Psoas muscle (tissue), 8 donors: ENCODE data around the gene TMEM176A. TPM values are rescaled to one million over a fixed set of nuclear protein-coding genes. Genes with fewer than 3 reads are reported as not detected.

Experiments
- ATAC-seq, 4 donors: fragments of 200-7000 bp; cut with Tn5 transposase; one replicate each; pipeline ENCODE4 v1.9.1; 2020; ENCODE audit warnings: moderate library complexity in 3 of 4, mild to moderate bottlenecking in 2 of 4
- DNase-seq, 2 donors: peaks; one replicate each; pipeline ENCODE4 v3.0.0-alpha.2; 2020
- H3K27ac ChIP-seq: fragments of 200-600 bp; one replicate; pipeline ENCODE4 v1.8.0; 2022
- H3K27me3 ChIP-seq, 3 donors: fragments of 200-600 bp in 1 of 3; one replicate each; pipeline versions ENCODE4 v1.6.1 to v1.8.0; 2013 to 2022; ENCODE audit warnings: low read length in 2 of 3, mild to moderate bottlenecking in 2 of 3, moderate library complexity in 1 of 3; ENCODE audit not compliant: insufficient read depth in 3 of 3
- H3K36me3 ChIP-seq, 2 donors: fragments of 200-600 bp in 1 of 2; one replicate each; pipeline versions ENCODE4 v1.6.1 to v1.8.0; 2013 to 2022; ENCODE audit warnings: low read depth in 1 of 2, mild to moderate bottlenecking in 1 of 2, moderate library complexity in 1 of 2; ENCODE audit not compliant: insufficient read depth in 1 of 2
- H3K4me1 ChIP-seq: fragments of 200-600 bp; one replicate; pipeline ENCODE4 v1.8.0; 2022
- H3K4me3 ChIP-seq: fragments of 200-600 bp; one replicate; pipeline ENCODE4 v1.8.0; 2022; ENCODE audit warnings: mild to moderate bottlenecking
- H3K9me3 ChIP-seq: fragments of 200-600 bp; one replicate; pipeline ENCODE4 v1.8.0; 2022
- CTCF ChIP-seq: fragments of 200-600 bp; IDR thresholded peaks from one replicate; pipeline ENCODE4 v1.8.0; 2022; ENCODE audit warnings: antibody characterized with exemption
- WGBS, 3 donors: extraction: QIAGEN DNeasy Blood & Tissue Kit; methylation state at CpG; one replicate each; pipeline versions ENCODE4 v1.1.6 to v1.1.7; 2013; 5-methylcytosine and 5-hydroxymethylcytosine counted together
- intact Hi-C, 2 donors: fragments of 100-400 bp; cut with DNase I; formaldehyde crosslinking; loops; one replicate each; pipeline versions ENCODE4 v1.11.0 to v1.14.2; 2022
- polyA plus RNA-seq, 3 donors: library from polyadenylated mRNA; stranded (reverse); fragments of 200-250 nt; gene quantifications; one replicate each; pipeline ENCODE4 v1.2.3, GENCODE V29; 2013
- total RNA-seq, 4 donors: library from RNA; stranded (reverse); fragmentation: NEBNext Ultra II Directional in 2 of 4; extraction: Animal tissue kit (Norgen Biotek cat#: 25700) in 2 of 4; gene quantifications; one replicate each; pipeline versions ENCODE4 v1.2.1 to v1.2.4, GENCODE V29; 2021 to 2023
- donor health status: healthy with polysubstance abuse.
- donor health status: DM: no; HTN: no; CAD: no; lungs with moderate emphysema.
- donor health status: Bipolar disorder and iron deficiency.
- donor health status: healthy.
- donor health status: DM: yes; HTN: yes; CAD: no.
- donor health status: DM: no; HTN: no; CAD: no.
- donor health status: DM: no; HTN: no; CAD: no.
- donor health status: DM: yes; HTN: yes; CAD: no.

TMEM176A gene
- total and polyA plus RNA-seq, 7 donors = 2.3 to 13.7 (median 3.2) TPM

DNA sequence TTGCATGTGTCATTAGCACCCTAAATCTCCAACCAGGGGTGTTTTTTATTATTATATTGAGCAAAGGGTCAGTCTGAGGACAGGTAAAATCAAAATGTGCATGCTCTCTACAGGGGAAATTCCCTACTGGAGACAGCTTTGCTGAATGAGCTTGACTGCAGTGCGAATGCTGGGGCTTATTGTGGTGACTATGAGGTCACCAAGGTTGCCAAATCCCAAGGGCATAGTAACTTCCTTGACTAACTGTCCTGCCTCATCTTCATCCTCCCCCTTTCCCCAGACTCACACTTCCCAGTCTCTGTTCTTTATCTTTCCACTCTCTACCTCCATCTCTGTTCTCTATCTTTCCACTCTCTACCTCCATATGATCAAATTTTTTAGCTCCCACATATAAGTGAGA, 28.9 kb downstream of the TMEM176A start:
- Histone ChIP-seq H3K9me3 (no peaks in the 10 kb centered on the region), H3K27ac (no peak overlapping the region), H3K36me3 (no peaks in the 10 kb centered on the region), H3K4me1 (no peaks in the 10 kb centered on the region), H3K27me3 (peaks cover 0 to 11% (median 0%) of the 10 kb centered on the region in 3 donors), H3K4me3 (no peak overlapping the region)
- 35 to 57% (median 50%) methylated on average over 1 of the region's 1 CpG for WGBS, 3 donors
- ATAC-seq (no peak), DNase-seq (no peak)
- no peak for TF ChIP-seq CTCF
- intact Hi-C loops = no loop called here

GRCh38 chr7:150830937-150831336, 30.4 kb downstream of the TMEM176A start:
- Histone ChIP-seq H3K27ac (no peak overlapping the region), H3K27me3 (peaks cover 0 to 10% (median 0%) of the 10 kb centered on the region in 3 donors), H3K9me3 (no peaks in the 10 kb centered on the region), H3K4me1 (no peaks in the 10 kb centered on the region), H3K4me3 (no peak overlapping the region), H3K36me3 (no peaks in the 10 kb centered on the region)
- ATAC-seq (no peak), DNase-seq (no peak)
- 28 to 79% (median 34%) methylated on average over 1 of the region's 1 CpG for WGBS, 3 donors
- intact Hi-C loops = no loop called here
- TF ChIP-seq CTCF = no peak

GRCh38 chr7:150831851-150832250, 31.3 kb downstream of the TMEM176A start:
- intact Hi-C loops = no loop called here

DNA sequence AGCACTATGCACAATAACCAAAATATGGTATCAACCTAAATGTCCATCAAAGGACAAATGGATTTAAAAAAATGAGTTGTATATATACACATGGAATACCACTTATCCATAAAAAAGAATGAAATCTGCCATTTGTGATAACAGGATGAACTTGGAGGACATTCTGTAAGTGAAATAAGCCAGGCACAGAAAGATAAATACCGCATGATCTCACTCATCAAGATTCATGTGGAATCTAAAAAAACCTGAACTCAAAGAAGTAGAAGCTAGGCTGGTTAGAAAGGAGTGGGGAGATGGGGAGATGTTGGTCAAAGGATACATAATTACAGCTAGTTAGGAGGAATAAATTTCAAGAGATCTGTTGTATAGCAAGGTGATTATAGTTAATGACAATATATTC, 34.5 kb downstream of the TMEM176A start:
- Histone ChIP-seq H3K36me3 (no peaks in the 10 kb centered on the region), H3K4me1 (no peaks in the 10 kb centered on the region), H3K9me3 (no peaks in the 10 kb centered on the region), H3K4me3 (no peak overlapping the region), H3K27me3 (peaks cover 0 to 5% (median 0%) of the 10 kb centered on the region in 3 donors), H3K27ac (no peak overlapping the region)
- WGBS, 3 donors = 87 to 88% (median 88%) methylated on average over 1 of the region's 1 CpG
- DNase-seq (no peak), ATAC-seq (no peak)
- intact Hi-C loops = no loop called here
- TF ChIP-seq CTCF = no peak

More at GRCh38 chr7:150831851-150832250, 31.3 kb downstream of the TMEM176A start:
- no peak for ATAC-seq
- H3K36me3 ChIP-seq = no peaks in the 10 kb centered on the region
- no peak overlapping the region for H3K4me3 ChIP-seq
- no peak for DNase-seq
- no peak for TF ChIP-seq CTCF
- H3K27me3 ChIP-seq = peaks cover 0 to 5% (median 0%) of the 10 kb centered on the region in 3 donors
- 21 to 48% (median 43%) methylated on average over 1 of the region's 1 CpG for WGBS, 3 donors
- no peak overlapping the region for H3K27ac ChIP-seq
- no peaks in the 10 kb centered on the region for H3K9me3 ChIP-seq
- H3K4me1 ChIP-seq = no peaks in the 10 kb centered on the region

- no peak overlapping the region for H3K4me3 ChIP-seq
- DNase-seq (no peak), ATAC-seq (no peak)
- 70 to 83% (median 72%) methylated on average over 6 of the region's 6 CpGs for WGBS, 3 donors
- H3K36me3 ChIP-seq = no peaks in the 10 kb centered on the region
- H3K27ac ChIP-seq = no peak overlapping the region
- H3K9me3 ChIP-seq = no peaks in the 10 kb centered on the region
- no peak for TF ChIP-seq CTCF
- peaks cover 0 to 5% (median 0%) of the 10 kb centered on the region in 3 donors for H3K27me3 ChIP-seq
- no peaks in the 10 kb centered on the region for H3K4me1 ChIP-seq
- intact Hi-C loops = no loop called here
These were observed 35.2 kb downstream of the TMEM176A start for GRCh38 chr7:150835702-150836280.
